Thyroid gland (tissue), 4 donors: ENCODE results near the gene DAZL. TPM values are rescaled to one million over a fixed set of nuclear protein-coding genes. Genes with fewer than 3 reads are reported as not detected.
A peak's percentile ranks its signal among the peaks of the same experiment; 100 is the strongest.

Experiments used
- DNase-seq, 2 donors: peaks; one replicate each; pipeline ENCODE4 v3.0.0-alpha.2; 2019
- H3K27ac ChIP-seq, 3 donors: fragments of 200-600 bp; sonication (generic); 1 replicate in 2 of 3; 2 replicates in 1 of 3; pipeline ENCODE4 v1.5.1; 2016 to 2019; ENCODE audit warnings: mild to moderate bottlenecking in 1 of 3, moderate library complexity in 1 of 3
- H3K27me3 ChIP-seq: fragments of 200-600 bp; sonication (generic); one replicate; pipeline ENCODE4 v1.5.1; 2019
- H3K36me3 ChIP-seq, 2 donors: fragments of 200-600 bp; sonication (generic); one replicate each; pipeline ENCODE4 v1.5.1; 2016 to 2019
- H3K4me1 ChIP-seq, 2 donors: fragments of 200-600 bp; sonication (generic); one replicate each; pipeline ENCODE4 v1.5.1; 2017 to 2019
- H3K4me3 ChIP-seq, 3 donors: fragments of 200-600 bp; sonication (generic); replicated peaks in 1 of 3; 1 replicate in 2 of 3; 2 replicates in 1 of 3; pipeline ENCODE4 v1.5.1; 2016; ENCODE audit warnings: mild to moderate bottlenecking in 1 of 3
- H3K9me3 ChIP-seq: fragments of 200-600 bp; sonication (generic); one replicate; pipeline ENCODE4 v1.5.1; 2017
- POLR2A ChIP-seq, 2 donors: fragments of 450-650 bp; IDR thresholded peaks; one replicate each; pipeline ENCODE4 v1.6.1; 2017; ENCODE audit warnings: antibody characterized with exemption in 2 of 2, mild to moderate bottlenecking in 2 of 2, moderate library complexity in 1 of 2
- WGBS, 2 donors: methylation state at CpG; one replicate each; pipeline ENCODE4 v1.1.5; 2017; 5-methylcytosine and 5-hydroxymethylcytosine counted together
- intact Hi-C: fragments of 100-400 bp; cut with DNase I; formaldehyde crosslinking; loops from one replicate; pipeline ENCODE4 v1.15.1; 2023
- total RNA-seq, 4 donors: library from RNA; depleted of rRNA; stranded (reverse); fragments of >200 nt; gene quantifications; one replicate each; pipeline ENCODE4 v1.2.3, GENCODE V29; 2016
- TF ChIP-seq, protein P1 (sequence below), 6 experiments: fragments of 200-600 bp in 3 of 6; fragments of 450-650 bp in 3 of 6; sonication (generic) in 3 of 6; IDR thresholded peaks; one replicate each; pipeline ENCODE4 v1.5.1; 2016 to 2019; ENCODE audit warnings: antibody characterized with exemption in 6 of 6, mild to moderate bottlenecking in 2 of 6, inconsistent platforms in 1 of 6, moderate library complexity in 1 of 6

DAZL gene
- total RNA-seq, 4 donors from 2014 or later: 0.27 TPM; not detected in 3

DNA sequence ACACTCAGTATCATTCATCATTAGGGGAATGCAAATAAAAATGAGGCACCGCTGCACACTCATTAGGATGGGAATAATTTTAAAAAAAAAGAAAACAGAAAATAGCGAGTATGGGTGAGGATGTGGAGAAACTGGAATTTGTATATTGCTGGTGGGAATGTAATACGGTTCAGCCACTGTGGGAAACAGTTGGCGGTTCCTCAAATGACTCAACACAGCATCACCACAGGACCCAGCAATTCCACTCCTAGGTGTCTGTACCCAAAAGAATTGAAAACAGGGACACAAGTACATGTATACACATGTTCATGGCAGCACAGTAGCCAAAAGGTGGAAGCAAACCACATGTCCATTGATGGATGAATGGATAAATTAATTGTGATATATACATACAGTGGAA lies 56.5 kb downstream of the DAZL start:
- no peaks in the 10 kb centered on the region for H3K36me3 ChIP-seq
- no peaks in the 10 kb centered on the region for H3K9me3 ChIP-seq
- no peak overlapping the region for H3K4me3 ChIP-seq
- no peak overlapping the region for H3K27ac ChIP-seq
- intact Hi-C loops: no loop called here
- H3K27me3 ChIP-seq: no peaks in the 10 kb centered on the region
- WGBS, 2 donors: 82 to 88% methylated on average over 4 of the region's 4 CpGs
- no peak for DNase-seq
- TF ChIP-seq POLR2A (IDR thresholded peaks at IDR 0.05): no peak
- TF ChIP-seq, protein P1, sequence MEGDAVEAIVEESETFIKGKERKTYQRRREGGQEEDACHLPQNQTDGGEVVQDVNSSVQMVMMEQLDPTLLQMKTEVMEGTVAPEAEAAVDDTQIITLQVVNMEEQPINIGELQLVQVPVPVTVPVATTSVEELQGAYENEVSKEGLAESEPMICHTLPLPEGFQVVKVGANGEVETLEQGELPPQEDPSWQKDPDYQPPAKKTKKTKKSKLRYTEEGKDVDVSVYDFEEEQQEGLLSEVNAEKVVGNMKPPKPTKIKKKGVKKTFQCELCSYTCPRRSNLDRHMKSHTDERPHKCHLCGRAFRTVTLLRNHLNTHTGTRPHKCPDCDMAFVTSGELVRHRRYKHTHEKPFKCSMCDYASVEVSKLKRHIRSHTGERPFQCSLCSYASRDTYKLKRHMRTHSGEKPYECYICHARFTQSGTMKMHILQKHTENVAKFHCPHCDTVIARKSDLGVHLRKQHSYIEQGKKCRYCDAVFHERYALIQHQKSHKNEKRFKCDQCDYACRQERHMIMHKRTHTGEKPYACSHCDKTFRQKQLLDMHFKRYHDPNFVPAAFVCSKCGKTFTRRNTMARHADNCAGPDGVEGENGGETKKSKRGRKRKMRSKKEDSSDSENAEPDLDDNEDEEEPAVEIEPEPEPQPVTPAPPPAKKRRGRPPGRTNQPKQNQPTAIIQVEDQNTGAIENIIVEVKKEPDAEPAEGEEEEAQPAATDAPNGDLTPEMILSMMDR (IDR thresholded peaks at IDR 0.05): no peak
- H3K4me1 ChIP-seq: no peaks in the 10 kb centered on the region

DNA sequence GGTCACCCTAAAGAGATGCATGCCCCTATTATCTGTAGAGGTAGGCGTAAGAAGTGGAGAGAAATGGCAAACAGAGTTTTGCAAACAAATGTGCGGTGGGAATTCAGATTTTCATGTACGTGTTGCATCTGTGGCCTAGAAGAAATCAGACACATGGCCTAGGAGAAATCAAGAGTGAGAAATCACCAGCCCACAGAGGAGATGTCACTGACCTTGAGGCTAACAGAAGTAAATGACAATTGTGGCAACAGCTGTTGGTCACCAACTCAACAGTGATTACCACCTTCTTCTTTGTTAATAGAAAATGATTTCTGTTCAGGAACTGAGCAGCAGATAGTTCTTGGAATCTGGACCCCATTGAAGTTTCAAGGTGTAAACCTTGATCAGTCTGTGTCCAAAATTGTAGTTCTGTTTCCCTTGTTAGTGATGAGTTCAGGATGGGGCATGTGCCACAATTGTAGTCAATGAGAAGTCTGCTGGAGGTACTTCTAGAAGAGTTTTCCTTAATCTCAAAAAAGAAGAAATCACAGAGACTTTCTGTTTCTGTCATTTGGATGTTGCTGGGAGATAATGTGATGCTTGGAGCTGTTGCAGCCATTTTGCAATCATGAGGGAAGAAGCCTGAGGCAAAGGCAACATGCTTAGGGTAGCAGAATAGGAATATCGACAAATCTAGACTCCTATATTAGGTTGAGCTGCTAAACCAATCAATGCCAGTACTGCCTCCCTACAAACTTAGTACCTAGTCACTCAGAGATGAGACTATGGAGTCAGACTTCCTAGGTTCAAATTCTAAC lies 57.5 kb downstream of the DAZL start:
- no peaks in the 10 kb centered on the region for H3K4me1 ChIP-seq
- H3K4me3 ChIP-seq: no peak overlapping the region
- H3K27ac ChIP-seq: no peak overlapping the region
- intact Hi-C loops: no loop called here
- DNase-seq: no peak
- 95 to 96% methylated on average over 4 of the region's 4 CpGs for WGBS, 2 donors
- no peaks in the 10 kb centered on the region for H3K36me3 ChIP-seq
- H3K9me3 ChIP-seq: no peaks in the 10 kb centered on the region
- TF ChIP-seq, protein P1 (IDR thresholded peaks at IDR 0.05): no peak
- TF ChIP-seq POLR2A (IDR thresholded peaks at IDR 0.05): no peak
- H3K27me3 ChIP-seq: no peaks in the 10 kb centered on the region

DNA sequence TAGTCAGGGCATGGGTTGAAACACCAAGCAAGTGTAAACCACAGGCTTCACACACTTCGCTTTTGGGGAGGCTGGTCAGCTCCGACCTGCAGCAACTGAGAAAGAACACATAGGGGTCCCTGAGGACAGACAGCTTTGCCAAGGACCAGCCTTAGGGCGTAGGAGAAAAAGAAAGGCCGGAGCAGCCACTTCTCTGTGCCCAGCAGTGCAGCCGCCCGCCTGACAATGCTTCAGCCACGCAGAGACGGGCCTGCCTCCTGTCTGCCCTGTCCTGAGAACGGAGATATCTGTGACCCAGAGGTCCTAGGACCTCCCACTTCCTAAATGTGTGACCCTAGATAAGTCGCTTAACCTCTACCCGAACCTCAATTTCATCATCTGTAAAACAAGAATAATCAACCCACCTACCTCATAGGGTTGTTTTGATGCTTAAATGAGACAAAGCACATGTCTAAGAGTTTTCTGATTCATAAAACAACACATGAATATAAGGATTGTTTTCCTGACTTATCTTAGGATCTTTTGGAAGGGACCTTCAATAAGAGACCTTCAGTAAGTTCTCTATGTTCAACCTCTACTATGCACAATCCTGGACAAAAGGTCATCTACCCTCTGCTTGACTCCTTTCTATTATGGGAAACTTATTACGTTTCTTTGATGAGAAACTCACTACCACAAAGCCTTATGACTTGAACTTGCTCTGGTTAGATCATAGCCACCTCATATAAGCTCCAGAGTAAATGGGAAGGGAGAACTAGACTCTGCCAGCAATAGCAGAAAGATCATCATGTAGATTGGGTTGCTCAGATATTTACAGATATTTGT lies 58.8 kb downstream of the DAZL start:
- intact Hi-C loops: no loop called here
- 85 to 89% methylated on average over 12 of the region's 12 CpGs for WGBS, 2 donors
- Histone ChIP-seq H3K4me3 (no peak overlapping the region), H3K36me3 (no peaks in the 10 kb centered on the region), H3K4me1 (no peaks in the 10 kb centered on the region), H3K27ac (no peak overlapping the region), H3K9me3 (no peaks in the 10 kb centered on the region), H3K27me3 (no peaks in the 10 kb centered on the region)
- no peak for TF ChIP-seq POLR2A (IDR thresholded peaks at IDR 0.05)
- TF ChIP-seq, protein P1 (IDR thresholded peaks at IDR 0.05): no peak
- no peak for DNase-seq

DNA sequence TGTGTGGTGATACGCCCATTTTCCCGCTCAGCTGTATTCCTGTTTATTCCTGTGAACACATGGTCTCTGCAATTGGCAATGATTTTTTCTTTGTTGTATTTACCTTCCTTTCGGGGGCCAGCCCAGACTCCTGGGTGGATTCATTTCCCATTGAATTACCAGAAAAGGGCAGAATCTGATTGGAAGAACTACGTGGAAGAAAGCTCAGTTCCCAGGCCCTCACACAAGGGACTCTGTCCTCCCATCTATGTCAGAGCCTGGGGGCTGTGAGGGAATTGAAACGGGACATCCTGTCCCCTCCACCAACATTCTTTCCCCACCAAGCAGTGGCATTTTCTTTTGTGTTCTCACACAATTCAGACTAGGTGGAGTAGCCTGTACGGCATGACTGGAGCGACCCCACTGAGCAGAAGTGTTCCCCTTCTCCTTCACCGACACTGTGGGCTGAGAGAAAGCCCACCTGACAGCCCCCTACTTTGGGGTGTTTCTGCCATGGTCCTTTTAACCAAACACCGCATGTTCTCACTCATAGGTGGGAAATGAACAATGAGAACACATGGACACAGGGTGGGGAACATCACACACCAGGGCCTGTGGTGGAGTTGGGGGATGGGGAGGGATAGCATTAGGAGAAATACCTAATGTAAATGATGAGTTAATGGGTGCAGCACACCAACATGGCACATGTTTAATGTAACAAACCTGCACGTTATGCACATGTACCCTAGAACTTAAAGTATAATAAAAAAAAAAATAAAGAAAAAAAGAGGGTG lies 59.6 kb downstream of the DAZL start:
- intact Hi-C loops: no loop called here
- Histone ChIP-seq H3K36me3 (no peaks in the 10 kb centered on the region), H3K27me3 (no peaks in the 10 kb centered on the region), H3K9me3 (no peaks in the 10 kb centered on the region), H3K4me3 (no peak overlapping the region), H3K4me1 (no peaks in the 10 kb centered on the region), H3K27ac (peak overlapping the region in 2 of 3 donors; percentile 28 to 45)
- 75 to 76% methylated on average over 10 of the region's 10 CpGs for WGBS, 2 donors
- DNase-seq: no peak
- TF ChIP-seq POLR2A (IDR thresholded peaks at IDR 0.05): no peak

DNA sequence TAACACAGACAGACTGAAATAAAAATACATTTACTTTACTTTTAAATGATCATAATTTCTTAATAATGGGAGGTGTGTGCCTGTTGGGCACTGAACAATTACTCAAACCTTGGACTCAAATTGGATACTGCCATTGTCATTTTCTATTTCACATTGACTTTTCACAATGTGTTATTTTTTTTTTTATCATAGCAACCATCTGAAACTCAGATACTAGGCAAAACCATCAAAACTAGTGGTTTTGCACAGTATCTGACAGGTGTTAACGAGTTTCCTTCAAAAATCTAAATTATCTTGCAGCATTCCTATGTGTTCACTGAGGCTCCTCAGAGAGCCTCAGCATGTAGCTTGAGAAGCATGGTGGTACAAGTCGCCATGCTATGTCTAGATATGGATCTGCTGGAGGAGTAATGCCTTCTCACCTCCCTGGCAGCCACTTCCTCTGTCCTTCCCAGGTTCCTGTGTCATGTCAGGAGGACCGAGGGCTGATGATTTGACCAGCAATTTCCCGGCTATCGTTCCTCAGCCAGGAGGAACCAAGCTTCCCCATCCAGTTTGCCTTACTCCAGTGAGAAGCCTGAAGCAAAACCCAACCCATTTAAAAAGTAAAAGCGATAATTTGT lies 61.9 kb downstream of the DAZL start:
- no peak overlapping the region for H3K4me3 ChIP-seq
- H3K4me1 ChIP-seq: no peaks in the 10 kb centered on the region
- intact Hi-C loops: no loop called here
- no peak overlapping the region for H3K27ac ChIP-seq
- no peaks in the 10 kb centered on the region for H3K36me3 ChIP-seq
- no peak for TF ChIP-seq POLR2A (IDR thresholded peaks at IDR 0.05)
- TF ChIP-seq, protein P1 (IDR thresholded peaks at IDR 0.05): no peak
- 89 to 91% methylated on average over 6 of the region's 6 CpGs for WGBS, 2 donors
- no peaks in the 10 kb centered on the region for H3K9me3 ChIP-seq
- H3K27me3 ChIP-seq: no peaks in the 10 kb centered on the region
- no peak for DNase-seq
